Measurements from ENCODE around the gene FRRS1L. TPM values are rescaled to one million over a fixed set of nuclear protein-coding genes. Genes with fewer than 3 reads are reported as not detected.

FRRS1L gene
- total and polyA plus RNA-seq, 2 of the 13 experiments (the other 11 are each of a cell fraction or from before 2014, with no cell fraction given), result 0.02 to 0.03 TPM

- Histone ChIP-seq H3K36me3 (replicated peaks in 1 of 2; ENCODE audit: control insufficient read depth in 1 of 2, insufficient read depth in 2 of 2, low read length in 2 of 2) (no peaks in the 10 kb centered on the region; a peak in 1 of 5 replicates), H3K4me1 (ENCODE audit: insufficient read depth, low read length) (peaks cover 81% of the 10 kb centered on the region), H3K4me3 (replicated peaks in 1 of 3; ENCODE audit: insufficient read depth in 1 of 3, low read depth in 2 of 3, low read length in 3 of 3) (peak overlapping the region; percentile 91 to 96 (median 95)), H3K79me2 (ENCODE audit: insufficient read depth, low read length) (peaks cover 63% of the 10 kb centered on the region), H4K20me1 (ENCODE audit: insufficient read depth, low read length) (peaks cover 17% of the 10 kb centered on the region), H3K27me3 (ENCODE audit: control insufficient read depth in 1 of 2, insufficient read depth in 2 of 2, low read length in 2 of 2) (no peaks in the 10 kb centered on the region), H3K4me2 (ENCODE audit: low read depth, low read length) (peak overlapping the region; percentile 91), H3K9ac (ENCODE audit: insufficient read depth, low read depth, low read length) (peak overlapping the region; percentile 95), H3K27ac (ENCODE audit: extremely low read length, insufficient read depth, low read length) (peak overlapping the region; percentile 77), H2AFZ (ENCODE audit: low read length) (no peak overlapping the region), H3K9me3 (ENCODE audit: low read length) (no peaks in the 10 kb centered on the region)
- CTCF ChIA-PET (ENCODE audit: low intra/inter-chr PET ratio, low total read pairs), result no interaction called here
- peak; percentile 65 for DNase-seq (ENCODE audit: low spot score)
- in situ Hi-C loops (cut with HindIII; ENCODE audit: extremely low pct_ligation_motif_present, low pct_unique_long_range_greater_than_20kb) (no loop called here), intact Hi-C loops (cut with micrococcal nuclease; ENCODE audit: unreplicated experiment) (loop anchor here (10.0 kb wide), 2 partner anchors 83 to 207 kb away; partner anchors contain the start of gene EPB41L4B)
- ATAC-seq, result peak; percentile 7; the same call in 1 of the 3 replicates
- POLR2A ChIA-PET, result interaction anchor here (0.9 to 1.6 kb wide), 6 partner anchors 12 to 95 kb away, joined by 3 to 7 read pairs (median 3); no protein-coding TSS in a partner anchor
- peak; percentile 80 for FAIRE-seq
- BruUV-seq (replicated peaks), result TSS peak; percentile 56
- WGBS (ENCODE audit: low lambda C conversion rate), result 5% methylated on average over 14 of the region's 14 CpGs
- peak; percentile 51; the same call in 1 of the 2 replicates for TF ChIP-seq ZNF629 (CRISPR knock-in tag; conservative IDR thresholded peaks at IDR 0.05)
- TF ChIP-seq THAP11 (CRISPR knock-in tag; IDR thresholded peaks at IDR 0.05), result 0 out of 2 replicates have a peak, but pooled peaks have one; percentile 23
- peak; percentile 52 for TF ChIP-seq SAP130 (CRISPR knock-in tag; IDR thresholded peaks at IDR 0.05; ENCODE audit: low read depth)
- no peak for TF ChIP-seq ZNF674 (CRISPR knock-in tag; IDR thresholded peaks at IDR 0.05; ENCODE audit: low read depth)
- 0 out of 2 replicates have a peak, but pooled peaks have one; percentile 4 for TF ChIP-seq SNAPC4 (CRISPR knock-in tag; IDR thresholded peaks at IDR 0.05)
- no peak for TF ChIP-seq SIX4 (CRISPR knock-in tag; IDR thresholded peaks at IDR 0.05)
- peak; percentile 73 for TF ChIP-seq NFYB (CRISPR knock-in tag; IDR thresholded peaks at IDR 0.05)
- TF ChIP-seq HNRNPK (IDR thresholded peaks at IDR 0.05; ENCODE audit: low read depth, low read length, poor library complexity, severe bottlenecking), result no peak
- peak; percentile 41; the same call in 1 of the 2 replicates for TF ChIP-seq ZFX (CRISPR knock-in tag; IDR thresholded peaks at IDR 0.05; ENCODE audit: low read depth)
- peak; percentile 60; the same call in 1 of the 2 replicates for TF ChIP-seq RFX5 (IDR thresholded peaks at IDR 0.05; ENCODE audit: low read depth, low read length)
- peak; percentile 6; the same call in 1 of the 2 replicates for TF ChIP-seq RBFOX2 (IDR thresholded peaks at IDR 0.05; ENCODE audit: low read depth, low read length)
- no peak for TF ChIP-seq RARG (CRISPR knock-in tag; IDR thresholded peaks at IDR 0.05; ENCODE audit: low read depth)
- no peak for TF ChIP-seq ATAD3A (CRISPR knock-in tag; IDR thresholded peaks at IDR 0.05)
- peak; percentile 91 for TF ChIP-seq FOSL2 (CRISPR knock-in tag; IDR thresholded peaks at IDR 0.05)
- peak; percentile 37; the same call in 1 of the 2 replicates for TF ChIP-seq CREB1 (IDR thresholded peaks at IDR 0.05)
- peak; percentile 37; the same call in 1 of the 2 replicates for TF ChIP-seq CREB1 (CRISPR knock-in tag; IDR thresholded peaks at IDR 0.05)
- no peak for TF ChIP-seq SOX6 (IDR thresholded peaks at IDR 0.05)
- TF ChIP-seq SOX6 (CRISPR knock-in tag; IDR thresholded peaks at IDR 0.05), result 0 out of 2 replicates have a peak, but pooled peaks have one; percentile 12
These were observed 48.9 kb downstream of the FRRS1L start for GRCh38 chr9:109117856-109118807.

Measured in HepG2 (cell line).